8988T (cell line): ENCODE results near the gene GAK.

Experiments used
- DNase-seq: peaks from one replicate; pipeline ENCODE4 v3.0.0; 2011

The GAK gene

DNA sequence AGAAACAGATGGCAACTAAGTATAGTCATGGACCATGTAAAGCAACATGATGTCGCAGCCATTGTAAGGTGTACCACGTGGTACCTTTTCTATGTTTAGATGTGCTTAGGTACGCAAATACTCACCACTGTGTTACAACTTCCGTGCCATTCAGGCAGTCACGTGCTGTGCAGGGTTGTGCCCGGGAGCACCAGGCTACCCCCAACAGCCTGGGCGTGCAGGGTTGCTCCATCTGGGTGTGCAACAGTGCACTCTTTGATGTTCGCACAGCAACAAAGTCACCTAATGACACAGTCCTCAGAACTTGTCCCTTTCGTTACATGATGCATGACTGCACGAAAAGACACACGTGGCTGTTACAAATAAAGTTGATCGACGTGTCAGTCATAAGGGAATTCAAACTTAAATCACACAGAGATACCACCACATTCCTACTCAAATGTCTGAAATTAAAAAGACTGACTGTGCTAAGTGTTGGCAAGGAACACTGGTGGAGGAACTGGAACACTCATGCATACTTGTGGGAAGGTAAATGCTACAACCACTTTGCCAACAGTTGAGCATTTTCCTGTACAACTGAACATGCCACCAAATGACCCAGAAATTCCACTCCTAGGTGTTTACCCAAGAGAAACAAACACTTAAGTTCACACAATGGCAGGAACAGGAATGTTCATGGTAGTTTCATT lies 130.5 kb downstream of the GAK start:
- DNase-seq, result no peak
